A673 (cell line): Measurements from ENCODE around the gene NPR3. TPM values are rescaled to one million over a fixed set of nuclear protein-coding genes. Genes with fewer than 3 reads are reported as not detected.

Experiments used
- BruUV-seq: library from RNA; stranded (reverse); fragments of 400-500 nt; replicated peaks from 2 replicates; lab custom pipeline; 2021; lab: Mats Ljungman, UMichigan
- CTCF ChIA-PET: fragments of 300-600 bp; sonication (Branson Sonifier 250); formaldehyde crosslinking; loops from one replicate; lab custom pipeline; 2022; ENCODE audit warnings: antibody characterized with exemption; lab: Charles Lee
- POLR2A ChIA-PET: fragments of 300-600 bp; sonication (Branson Sonifier 250); formaldehyde crosslinking; loops from one replicate; lab custom pipeline; 2022; ENCODE audit warnings: antibody characterized with exemption; ENCODE audit not compliant: low non-redundant PET; lab: Charles Lee
- DNase-seq: peaks from one replicate; pipeline ENCODE4 v3.0.0-alpha.2; 2015; ENCODE audit warnings: low spot score
- H3K27ac ChIP-seq: fragments of 200-600 bp; sonication (generic); 2 replicates; pipeline ENCODE4 v1.5.1; 2016; ENCODE audit warnings: mixed run types, low read depth, mild to moderate bottlenecking, mixed read lengths, antibody characterized with exemption, low read length; ENCODE audit not compliant: poor library complexity, severe bottlenecking
- H3K27me3 ChIP-seq: fragments of 200-600 bp; sonication (generic); replicated peaks from 2 replicates; pipeline ENCODE4 v1.6.1; 2017; ENCODE audit warnings: mixed run types, low read depth, mild to moderate bottlenecking, mixed read lengths, antibody characterized with exemption, low read length; ENCODE audit not compliant: insufficient read depth, poor library complexity
- H3K36me3 ChIP-seq: fragments of 200-600 bp; sonication (generic); 2 replicates; pipeline ENCODE4 v1.6.1; 2016; ENCODE audit warnings: mixed run types, mild to moderate bottlenecking, mixed read lengths, antibody characterized with exemption, low read length; ENCODE audit not compliant: insufficient read depth, poor library complexity, severe bottlenecking
- H3K4me1 ChIP-seq: fragments of 200-600 bp; sonication (generic); 2 replicates; pipeline ENCODE4 v1.6.1; 2017; ENCODE audit warnings: mixed run types, mild to moderate bottlenecking, mixed read lengths, antibody characterized with exemption, low read length; ENCODE audit not compliant: insufficient read depth, poor library complexity, severe bottlenecking
- H3K4me3 ChIP-seq: fragments of 200-600 bp; sonication (generic); 2 replicates; pipeline ENCODE4 v1.5.1; 2016; ENCODE audit warnings: low read depth, mixed run types, mild to moderate bottlenecking, mixed read lengths, low read length; ENCODE audit not compliant: poor library complexity, severe bottlenecking
- H3K9me3 ChIP-seq: fragments of 200-600 bp; sonication (generic); 2 replicates; pipeline ENCODE4 v1.6.1; 2016; ENCODE audit warnings: mixed run types, low read depth, mild to moderate bottlenecking, mixed read lengths, antibody characterized with exemption, low read length; ENCODE audit not compliant: poor library complexity, severe bottlenecking
- CTCF ChIP-seq: fragments of 300-800, 200-600 bp; sonication (generic); conservative IDR thresholded peaks from 2 replicates; pipeline ENCODE4 v1.5.1; 2017; ENCODE audit warnings: low read depth, mild to moderate bottlenecking, antibody characterized with exemption, low read length, moderate library complexity, mixed read lengths
- EZH2 ChIP-seq: fragments of 200-600 bp; sonication (generic); IDR thresholded peaks from 2 replicates; pipeline ENCODE4 v1.6.1; 2017; ENCODE audit warnings: borderline replicate concordance, low read depth, mild to moderate bottlenecking, mixed read lengths, antibody characterized with exemption, low read length; ENCODE audit not compliant: poor library complexity, severe bottlenecking
- intact Hi-C: fragments of 100-400 bp; cut with micrococcal nuclease; formaldehyde crosslinking; loops from one replicate; pipeline ENCODE4 v1.10.0; 2022; ENCODE audit not compliant: unreplicated experiment
- total RNA-seq: library from RNA; stranded (reverse); gene quantifications from 2 replicates; pipeline ENCODE4 v1.2.3, GENCODE V29; 2021

Gene NPR3
- total RNA-seq, 1 experiment from 2014 or later = 5.3 TPM

GRCh38 chr5:32785611-32786254, 74.6 kb downstream of the NPR3 start:
- ChIA-PET POLR2A (no interaction called here), CTCF (no interaction called here)
- Histone ChIP-seq H3K9me3 (no peaks in the 10 kb centered on the region), H3K36me3 (no peaks in the 10 kb centered on the region), H3K4me3 (no peak overlapping the region), H3K27me3 (peaks cover 3% of the 10 kb centered on the region), H3K27ac (no peak overlapping the region), H3K4me1 (no peaks in the 10 kb centered on the region)
- TF ChIP-seq CTCF (no peak), EZH2 (no peak)
- no TSS peak for BruUV-seq
- DNase-seq = no peak
- intact Hi-C loops = no loop called here

GRCh38 chr5:32786311-32786710, 75.2 kb downstream of the NPR3 start:
- Histone ChIP-seq H3K9me3 (no peaks in the 10 kb centered on the region), H3K27me3 (peaks cover 3% of the 10 kb centered on the region), H3K36me3 (no peaks in the 10 kb centered on the region), H3K27ac (no peak overlapping the region), H3K4me1 (no peaks in the 10 kb centered on the region), H3K4me3 (no peak overlapping the region)
- no TSS peak for BruUV-seq
- intact Hi-C loops = no loop called here
- no peak for DNase-seq
- no peak for TF ChIP-seq CTCF
- no peak for TF ChIP-seq EZH2
- ChIA-PET POLR2A (no interaction called here), CTCF (no interaction called here)

- TF ChIP-seq EZH2 (no peak), CTCF (no peak)
- no peak for DNase-seq
- no TSS peak for BruUV-seq
- CTCF ChIA-PET = no interaction called here
- H3K4me1 ChIP-seq = no peaks in the 10 kb centered on the region
- no peak overlapping the region for H3K27ac ChIP-seq
- intact Hi-C loops = no loop called here
- H3K9me3 ChIP-seq = no peaks in the 10 kb centered on the region
- POLR2A ChIA-PET = no interaction called here
- H3K27me3 ChIP-seq = peaks cover 3% of the 10 kb centered on the region
- H3K36me3 ChIP-seq = no peaks in the 10 kb centered on the region
- no peak overlapping the region for H3K4me3 ChIP-seq
Observed at GRCh38 chr5:32790411-32790951, 79.4 kb downstream of the NPR3 start.
